ENCODE data around the gene OSBPL6.

OSBPL6 gene

DNA sequence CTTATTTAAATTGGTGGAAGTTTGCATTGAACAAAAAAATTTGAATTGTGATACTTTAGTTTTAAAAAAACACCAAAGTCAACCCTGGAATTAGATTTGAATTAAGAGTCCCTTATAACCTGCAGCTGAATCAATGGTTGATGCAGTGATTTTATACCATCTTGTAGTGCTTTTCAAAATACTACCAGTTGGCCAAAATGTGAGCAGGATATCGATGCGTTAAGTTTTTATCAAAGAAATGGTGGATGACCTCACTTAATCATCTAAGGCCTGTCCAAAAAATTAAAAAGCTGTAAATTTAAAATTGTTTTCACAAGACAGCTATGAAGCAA, 48.2 kb downstream of the OSBPL6 start:
- DNase-seq, result no peak

DNA sequence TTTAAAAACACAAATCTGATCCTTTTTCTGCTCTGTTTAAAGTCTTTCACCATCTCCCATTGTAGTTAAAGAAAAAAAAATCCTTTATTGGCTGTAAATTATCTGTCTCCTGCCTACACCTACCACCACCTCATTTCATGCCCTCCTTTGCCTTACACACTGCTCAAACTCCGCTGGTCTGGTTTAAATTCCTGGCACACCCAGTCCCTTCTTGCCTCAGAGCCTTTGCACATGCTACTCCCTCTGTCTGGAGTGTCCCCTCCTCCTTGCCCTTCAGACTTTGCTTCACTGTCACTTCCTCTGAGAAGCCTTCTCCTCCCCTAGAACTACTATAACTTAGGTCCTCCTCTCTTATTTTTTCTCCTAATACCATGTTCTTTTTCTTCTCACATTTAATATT, 49.6 kb downstream of the OSBPL6 start:
- no peak for DNase-seq

DNA sequence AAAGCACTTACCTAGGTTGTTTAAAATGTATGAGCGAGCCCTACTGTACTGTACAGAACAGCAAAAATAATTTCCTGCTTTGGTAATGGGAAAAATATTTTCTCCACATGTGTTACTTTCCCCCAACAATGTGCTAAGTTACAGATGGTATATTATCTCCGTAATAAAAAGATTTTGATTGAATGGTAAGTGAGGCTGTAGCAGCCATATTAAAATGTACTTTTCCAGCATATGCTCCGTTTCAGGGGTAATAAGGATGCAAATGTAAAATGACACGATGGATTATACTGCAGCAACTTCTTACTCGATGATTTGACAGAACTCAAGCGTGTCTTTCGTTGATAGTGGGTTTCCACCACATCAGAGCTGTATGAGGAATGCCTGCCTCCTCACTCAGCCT, 50.5 kb downstream of the OSBPL6 start:
- DNase-seq, result no peak

DNA sequence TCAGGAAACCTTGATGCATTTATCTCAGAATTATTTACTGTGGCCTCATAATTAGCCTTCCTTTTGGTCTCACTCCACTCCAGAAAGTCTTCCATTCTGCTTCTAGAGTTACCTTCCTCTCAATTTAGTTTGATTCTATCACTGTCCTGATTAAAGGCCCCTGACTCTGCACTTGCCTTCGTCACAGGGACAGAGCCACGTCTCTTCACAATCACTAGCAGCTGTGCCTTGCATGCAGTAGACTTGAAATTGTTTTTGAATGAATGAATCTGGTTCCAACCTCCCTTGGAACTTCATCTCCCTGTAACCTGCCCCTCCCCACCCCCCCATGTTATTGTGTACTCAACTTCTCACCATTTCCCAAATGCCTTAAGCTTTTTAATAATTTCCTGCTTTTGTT, 52.4 kb downstream of the OSBPL6 start:
- DNase-seq, result no peak

DNA sequence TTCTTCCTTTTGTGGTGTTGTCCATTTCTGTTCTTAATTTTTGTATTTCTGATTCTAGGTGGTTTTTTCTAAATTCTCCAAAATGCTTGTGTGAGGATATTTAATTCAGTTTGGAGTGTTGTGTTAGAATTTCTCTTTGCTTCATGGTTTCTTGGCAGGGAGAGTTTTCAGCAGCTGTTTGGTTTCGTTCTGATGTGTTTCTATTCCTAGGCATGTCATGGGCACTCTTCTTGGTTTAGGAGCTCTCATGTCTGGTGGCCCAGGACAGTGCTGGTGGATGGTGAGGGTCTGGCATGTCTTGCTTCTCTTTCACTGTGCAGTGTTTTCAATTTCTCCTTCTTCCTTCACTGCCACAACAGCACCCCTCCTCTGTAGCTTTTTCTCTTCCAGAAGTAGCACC, 52.9 kb downstream of the OSBPL6 start:
- DNase-seq, result no peak

DNA sequence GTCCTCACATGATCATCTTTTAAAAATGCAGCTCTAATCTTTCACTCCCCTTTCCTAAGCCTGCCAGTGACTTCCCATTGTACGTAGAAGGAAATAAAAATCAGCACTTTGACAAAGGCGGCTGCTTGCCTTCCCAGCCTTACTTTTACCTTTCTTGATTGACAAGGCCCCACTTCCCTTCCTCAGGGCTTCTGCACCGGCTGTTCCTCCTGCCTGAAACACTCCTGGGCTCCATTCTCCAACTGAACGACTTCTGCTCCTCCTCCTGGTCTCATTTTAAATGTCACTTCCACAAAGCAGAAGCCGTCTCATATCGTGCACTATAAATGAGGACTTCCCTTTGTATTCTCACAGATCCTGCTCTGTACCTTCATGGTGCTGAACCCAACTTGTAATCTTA, 56.1 kb downstream of the OSBPL6 start:
- no peak for DNase-seq

DNA sequence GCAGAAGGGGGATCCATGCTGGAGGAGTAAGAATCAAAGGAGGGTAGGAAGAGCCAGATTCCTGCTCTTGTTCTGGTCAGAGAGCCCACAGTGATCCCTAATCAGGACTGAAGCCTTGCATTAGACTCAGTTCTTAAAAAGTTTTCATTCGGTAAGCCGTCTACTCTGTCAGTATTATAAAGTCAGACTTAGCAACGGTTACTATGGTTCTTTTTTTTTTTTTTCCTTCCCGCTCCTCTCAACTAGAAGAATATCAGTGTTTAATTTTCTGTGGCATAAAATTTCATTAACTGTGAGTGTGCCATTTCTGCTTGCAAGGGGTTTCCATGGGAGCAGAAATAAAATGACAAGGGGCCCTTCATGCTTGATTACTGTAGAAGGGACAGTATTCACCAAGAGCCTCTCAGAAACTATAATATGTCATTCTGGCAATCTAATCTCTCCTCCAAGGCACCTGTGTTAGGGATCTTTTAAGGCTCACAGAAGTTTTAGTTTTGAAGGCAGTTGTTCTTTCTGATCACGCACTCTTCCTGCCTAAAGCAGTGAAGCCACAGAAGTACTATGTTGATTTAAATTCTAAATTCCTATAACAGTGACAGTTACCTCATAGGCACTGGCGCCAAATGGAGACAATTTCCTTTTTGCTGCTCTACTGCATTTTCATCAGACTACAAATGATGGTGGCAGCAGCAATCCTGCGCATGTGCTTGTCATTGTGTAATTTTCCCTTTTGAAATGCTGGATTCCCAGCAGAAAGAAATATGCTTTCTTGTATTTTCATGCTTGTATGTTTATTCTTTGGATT, 57.0 kb downstream of the OSBPL6 start:
- DNase-seq, result no peak

DNA sequence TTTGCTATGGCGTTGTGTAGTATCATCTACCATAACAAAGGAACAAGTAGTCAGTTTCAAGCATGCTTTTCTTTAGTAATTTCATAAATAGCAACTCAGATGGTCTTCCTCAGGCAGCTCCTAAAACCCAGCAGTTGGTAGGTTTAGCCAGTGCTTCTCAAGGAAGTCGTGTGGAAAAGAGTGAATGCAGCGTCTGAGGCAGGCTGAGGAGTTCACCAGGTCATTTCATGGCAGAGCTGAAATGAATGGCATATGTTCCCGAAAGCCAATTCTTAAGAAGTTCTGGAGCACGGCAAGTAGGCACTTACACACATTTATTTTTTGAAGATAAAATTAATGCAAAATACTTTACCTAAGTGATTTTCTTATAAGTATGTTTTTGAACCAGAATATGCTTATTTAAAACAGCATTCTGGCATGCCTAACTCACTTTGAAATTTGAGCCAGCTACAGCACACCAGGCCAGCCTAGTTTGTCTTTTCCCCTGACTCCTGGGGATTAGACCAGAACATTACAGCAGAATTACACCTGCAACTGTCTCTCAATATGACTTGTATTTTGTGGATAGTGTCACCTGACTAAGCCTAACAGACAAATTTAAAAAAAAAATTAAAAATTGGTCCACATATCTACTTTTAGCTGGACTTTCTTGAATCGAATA, 62.2 kb downstream of the OSBPL6 start:
- DNase-seq, result no peak

DNA sequence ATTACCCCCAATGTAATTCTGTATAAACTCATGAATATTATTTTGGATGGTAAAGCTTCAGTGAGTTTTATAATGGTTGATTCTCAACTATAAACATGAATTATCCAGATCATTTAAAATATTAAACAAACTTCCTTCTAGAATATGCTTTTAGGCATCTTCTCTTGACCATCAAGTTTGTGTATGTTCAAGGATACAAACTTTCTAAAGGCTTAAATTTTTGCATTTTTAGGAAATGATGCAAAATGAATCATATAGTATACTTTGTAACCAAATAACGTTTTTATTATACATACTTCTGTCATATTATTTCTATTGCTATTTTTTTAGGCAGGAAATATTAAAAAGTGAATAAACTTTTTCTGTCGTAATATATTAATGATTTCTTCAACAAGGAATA, 62.8 kb downstream of the OSBPL6 start:
- no peak for DNase-seq

DNA sequence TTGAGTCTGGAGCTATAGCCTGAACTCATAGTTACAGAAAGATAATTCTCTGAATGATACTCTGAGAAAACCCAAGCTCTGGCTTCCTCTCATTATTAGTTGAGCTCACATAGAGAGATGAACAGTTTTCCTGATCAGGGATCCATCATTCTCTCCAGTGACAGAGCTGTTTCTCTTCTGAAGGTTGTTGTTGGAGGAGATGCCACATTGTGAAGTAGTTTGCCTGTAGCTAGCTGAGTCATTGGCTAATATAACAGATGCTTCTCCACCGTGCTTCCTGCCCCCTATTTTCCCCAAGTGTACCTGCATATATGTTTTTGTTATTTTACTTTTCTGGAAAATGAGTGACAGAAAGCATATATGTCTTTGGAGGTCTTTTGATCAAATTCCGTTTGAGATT, 64.6 kb downstream of the OSBPL6 start:
- DNase-seq, result no peak

DNA sequence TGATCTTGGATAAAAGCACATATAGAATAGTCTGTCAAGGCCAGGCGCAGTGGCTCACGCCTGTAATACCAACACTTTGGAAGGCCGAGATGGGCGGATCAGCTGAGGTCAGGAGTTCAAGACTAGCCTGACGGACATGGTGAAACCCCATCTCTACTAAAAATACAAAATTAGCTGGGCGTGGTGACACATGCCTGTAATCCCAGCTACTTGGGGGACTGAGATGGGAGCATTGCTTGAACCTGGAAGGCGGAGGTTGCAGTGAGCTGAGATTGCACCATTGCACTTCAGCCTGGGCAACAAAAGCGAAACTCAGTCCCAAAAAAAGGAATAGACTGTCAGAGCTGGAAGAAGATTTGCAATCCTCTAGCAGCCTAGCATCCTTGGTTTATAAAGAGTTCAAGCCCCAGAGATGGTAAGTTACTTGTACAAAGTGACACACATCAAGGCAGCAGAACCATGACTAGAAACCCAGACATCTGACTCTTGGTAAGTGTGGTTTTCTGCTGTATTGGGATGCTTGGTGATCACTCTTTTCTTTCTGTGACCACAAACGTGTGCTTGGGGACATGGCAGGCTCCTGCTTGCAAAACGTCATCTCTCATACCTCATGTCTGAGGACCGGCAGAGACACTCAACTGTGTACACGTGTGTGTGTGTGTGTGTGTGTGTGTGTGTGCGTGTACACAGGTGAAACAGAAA, 69.0 kb downstream of the OSBPL6 start:
- DNase-seq, result no peak

DNA sequence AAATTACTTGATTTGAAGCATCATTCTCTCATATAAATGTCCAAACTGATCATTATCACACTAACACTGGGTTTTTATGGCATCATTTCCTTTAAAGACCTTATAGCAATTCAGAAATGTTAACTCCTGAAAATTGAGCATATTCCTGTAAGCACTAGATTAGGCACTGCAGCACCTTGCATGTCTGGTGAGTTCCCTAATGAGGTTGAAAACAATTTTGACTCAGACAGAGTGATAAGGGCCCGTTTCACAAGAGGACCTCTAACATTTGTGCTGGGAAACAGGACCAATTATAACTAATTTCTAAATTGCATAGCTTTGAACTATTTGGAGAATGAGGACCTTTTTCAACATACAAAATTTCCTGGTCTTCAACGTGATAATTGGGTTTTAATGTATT, 69.9 kb downstream of the OSBPL6 start:
- DNase-seq, result no peak

DNA sequence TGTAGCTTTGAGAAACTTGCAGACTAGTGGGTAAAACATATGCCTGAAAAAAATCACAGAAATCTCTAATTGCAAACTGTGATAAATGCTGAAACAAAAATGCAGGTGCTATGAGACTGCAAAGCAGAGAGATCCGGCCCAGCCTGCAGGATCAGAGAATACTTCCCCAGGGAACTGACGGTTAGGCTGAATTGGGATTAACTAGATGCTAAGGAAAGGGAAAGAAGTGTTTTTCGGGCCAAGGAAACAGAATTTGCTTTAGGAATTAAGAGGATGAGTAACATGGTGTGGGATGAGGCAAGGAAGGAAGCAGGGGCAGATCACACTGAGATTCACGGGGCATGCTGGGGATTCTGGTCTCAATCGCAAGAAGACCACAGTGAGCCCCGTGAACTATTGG, 71.5 kb downstream of the OSBPL6 start:
- DNase-seq, result no peak

DNA sequence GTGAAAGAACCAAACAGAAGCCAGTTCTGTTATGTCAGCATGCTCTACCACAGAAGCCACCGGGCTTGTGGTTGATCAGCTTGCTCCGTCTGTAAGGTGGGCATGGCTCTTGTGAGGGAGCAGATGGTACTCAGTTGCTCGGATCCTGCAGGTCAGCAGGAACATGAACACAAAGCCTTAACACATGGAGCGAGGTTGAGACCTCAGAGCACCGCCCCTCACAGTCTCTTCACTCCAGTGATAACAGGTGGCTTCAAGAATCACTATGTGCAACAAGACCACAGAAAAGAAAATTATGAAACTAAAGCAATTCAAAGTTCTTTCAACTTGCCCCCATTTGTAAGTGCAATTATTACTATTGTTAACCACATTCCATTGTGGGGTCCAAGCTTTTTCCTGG, 72.1 kb downstream of the OSBPL6 start:
- DNase-seq, result no peak

DNA sequence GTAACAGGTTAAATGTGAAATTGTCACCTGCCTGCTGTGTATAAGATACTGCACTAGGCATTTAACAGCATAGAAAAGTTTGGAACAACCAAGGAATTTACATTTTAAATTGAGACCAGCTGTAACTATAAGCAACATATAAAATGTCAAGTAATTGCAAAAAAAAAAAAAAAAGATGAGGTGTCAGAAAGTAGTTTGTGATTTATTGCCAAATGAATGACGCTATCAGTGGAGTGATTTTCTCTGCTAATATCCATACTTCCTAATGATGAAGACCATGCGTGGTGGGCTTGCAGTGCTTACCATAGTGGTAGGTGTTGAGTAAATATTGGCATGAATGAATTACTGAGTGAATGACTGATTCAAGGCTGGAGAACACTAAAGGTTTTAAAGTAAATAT, 73.3 kb downstream of the OSBPL6 start:
- DNase-seq, result no peak

DNA sequence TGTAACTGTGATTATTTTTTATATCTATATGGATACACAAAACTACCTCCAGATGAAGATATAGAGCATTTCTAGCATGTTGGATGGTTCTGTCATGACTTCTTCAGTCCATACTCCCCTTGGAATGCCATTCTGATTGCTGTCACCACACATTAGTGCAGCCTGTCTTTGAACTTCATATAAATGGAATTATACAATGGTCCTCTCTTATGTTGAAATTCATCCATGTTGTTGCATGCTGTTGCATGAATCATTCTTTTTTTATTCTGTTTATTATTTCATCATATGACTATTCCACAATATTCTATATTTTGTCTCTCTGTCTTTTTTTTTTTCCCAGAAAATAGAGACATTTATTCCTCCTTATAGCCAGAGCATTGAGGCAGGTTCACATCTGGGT, 74.1 kb downstream of the OSBPL6 start:
- DNase-seq, result no peak

DNA sequence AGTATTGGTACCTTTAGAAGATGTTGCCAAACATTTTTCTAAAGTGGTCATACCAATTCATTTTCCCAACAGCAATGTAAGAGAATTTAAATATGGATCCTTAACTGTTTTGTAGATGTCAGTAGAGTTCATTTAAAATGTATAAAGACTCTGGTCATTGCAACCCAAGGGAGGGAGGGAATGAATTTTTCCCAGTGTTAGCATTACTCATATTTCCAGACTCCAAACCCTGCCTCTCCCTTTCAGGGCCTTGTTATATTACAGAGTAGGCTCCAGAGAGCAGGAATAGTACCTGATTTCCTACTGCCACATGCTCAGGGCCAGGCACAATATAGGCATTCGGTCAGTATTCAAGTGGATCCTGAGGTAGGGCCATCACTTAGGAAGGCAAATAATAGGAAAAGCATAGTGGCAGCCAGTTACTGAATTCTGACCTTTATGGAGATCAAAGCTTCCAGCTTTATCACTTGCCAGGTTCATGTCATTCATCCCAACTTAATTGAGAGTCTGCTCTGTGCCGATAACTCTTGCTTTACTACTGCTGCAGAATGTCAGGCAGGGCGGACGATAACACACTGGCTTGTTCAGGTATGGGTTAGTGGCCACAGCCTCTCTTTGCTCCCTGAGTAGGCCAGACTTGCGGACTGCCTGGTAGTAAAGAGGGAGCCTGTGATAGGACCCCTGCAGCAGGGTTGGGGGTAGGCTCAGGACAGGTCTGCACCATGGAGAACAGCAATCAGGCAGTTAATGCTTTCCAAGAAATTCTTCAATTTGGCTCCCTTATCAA, 75.3 kb downstream of the OSBPL6 start:
- no peak for DNase-seq

DNA sequence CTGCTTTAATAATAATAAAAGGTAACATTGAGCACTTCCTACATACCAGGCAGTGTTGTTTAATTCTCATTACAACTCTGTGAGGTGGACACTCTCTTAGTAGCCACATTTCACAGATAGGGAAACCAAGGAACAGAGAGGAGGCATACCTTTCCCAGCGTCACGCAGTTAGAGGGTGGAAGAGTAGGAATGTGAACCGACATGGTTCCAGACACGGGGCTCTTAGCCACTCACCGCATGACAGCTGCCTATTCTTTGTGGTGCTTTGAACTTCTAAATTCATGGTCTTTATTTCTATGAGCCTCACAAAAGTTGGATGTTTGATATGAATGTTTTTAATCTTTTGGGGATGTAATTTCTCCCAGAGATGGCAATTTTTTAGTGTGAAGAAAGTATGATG, 76.0 kb downstream of the OSBPL6 start:
- no peak for DNase-seq

DNA sequence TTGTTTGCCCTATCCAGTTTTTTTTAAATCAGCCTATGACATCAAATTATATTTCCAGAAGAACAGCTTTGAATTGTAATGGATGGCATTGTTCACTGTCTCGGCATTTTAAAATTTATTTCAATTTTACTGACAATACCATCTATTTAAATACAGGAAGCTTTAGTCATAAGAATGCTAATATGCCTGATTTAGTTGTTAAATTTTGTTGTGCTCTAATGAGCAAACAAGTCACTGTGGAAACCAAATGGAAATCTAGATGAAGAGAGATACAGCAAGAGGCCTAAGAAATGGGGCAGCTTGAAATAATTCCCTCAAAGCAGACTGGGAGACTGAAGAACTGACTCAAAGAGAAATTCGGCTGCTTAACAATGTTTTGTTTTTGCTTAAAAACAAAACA, 76.8 kb downstream of the OSBPL6 start:
- no peak for DNase-seq

DNA sequence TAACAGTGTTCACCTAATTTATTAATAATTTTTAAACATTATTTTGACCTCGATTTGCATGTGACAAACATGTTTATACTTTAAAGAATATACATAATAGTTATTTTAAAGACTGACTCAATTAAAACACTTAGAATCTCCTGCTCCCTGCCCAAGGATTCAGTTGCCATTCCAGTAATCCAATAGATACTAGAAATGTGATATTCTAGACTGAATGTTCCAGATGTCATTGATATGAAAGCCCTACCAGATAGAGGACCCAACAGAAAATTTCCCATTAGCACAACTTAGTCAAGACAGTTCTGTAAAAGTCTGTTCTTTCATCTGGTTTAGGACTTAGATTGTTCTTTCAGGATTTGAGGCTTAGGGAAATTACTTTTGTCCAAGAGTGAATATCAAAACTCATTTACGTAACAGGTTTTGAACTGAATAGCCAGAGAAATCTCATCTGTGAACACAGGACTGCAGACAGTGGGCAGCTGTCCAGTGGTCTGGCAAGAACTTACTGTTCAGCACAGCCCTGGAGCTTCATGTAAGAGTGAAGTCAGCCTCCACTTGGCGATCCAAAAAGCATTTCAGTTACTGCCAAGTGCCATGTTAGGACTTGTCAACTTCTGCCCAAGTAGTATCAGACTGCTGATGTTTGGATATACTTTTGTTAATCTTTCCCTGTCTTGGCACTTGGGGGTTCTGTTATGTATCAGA, 77.5 kb downstream of the OSBPL6 start:
- DNase-seq, result no peak

DNA sequence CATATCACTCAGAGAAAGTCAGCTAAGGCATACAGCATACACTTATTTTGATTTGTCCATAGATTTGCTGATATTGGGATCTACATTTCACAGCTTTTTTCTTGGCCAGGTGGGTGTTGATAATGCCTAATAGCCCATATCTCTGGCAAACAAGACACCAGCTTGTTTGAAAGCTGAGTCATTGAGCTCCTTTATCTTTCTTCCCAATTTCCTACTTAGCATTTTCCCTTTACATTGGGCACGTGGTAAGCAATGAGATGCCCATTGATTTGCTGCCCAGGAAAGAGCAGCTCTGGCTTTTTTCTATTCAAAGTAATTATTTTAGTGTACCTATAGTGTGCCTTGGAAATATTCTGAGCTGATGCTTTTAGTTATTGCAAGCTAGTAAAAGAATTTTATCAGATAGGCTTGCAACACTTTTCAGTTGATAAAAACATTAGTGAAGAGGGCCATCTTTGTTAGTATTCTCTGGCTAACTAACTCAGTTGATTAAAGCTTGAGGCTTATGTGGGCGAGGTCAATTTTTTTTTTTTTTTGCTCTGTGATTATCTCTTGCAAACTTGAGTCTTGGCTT, 79.6 kb downstream of the OSBPL6 start:
- DNase-seq, result no peak

DNA sequence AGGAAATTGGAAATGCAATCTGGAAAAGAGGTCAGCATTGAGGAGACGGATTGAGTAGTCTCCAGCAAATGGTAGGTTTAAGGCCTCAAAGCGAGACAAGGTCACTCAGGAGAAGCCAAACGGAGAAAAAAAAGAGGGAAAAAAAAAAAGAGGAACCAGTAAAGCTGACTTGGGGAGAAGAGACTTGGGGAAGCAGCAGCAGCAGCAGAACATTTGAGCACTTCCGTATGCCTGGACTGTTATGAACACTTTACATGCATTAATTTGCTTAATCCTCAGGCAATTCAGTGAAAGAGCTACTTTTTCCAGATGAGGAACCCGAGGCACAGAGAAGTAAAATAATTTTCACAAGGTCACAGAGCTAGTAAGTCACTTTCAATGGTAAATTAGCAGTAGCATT, 81.3 kb downstream of the OSBPL6 start:
- DNase-seq, result no peak

All from activated effector memory CD4-positive, alpha-beta T cell treated with anti-CD3 and anti-CD28 coated beads, Interleukin-2, amount 50 U/mL, for 16 hours (primary cell).